Measurements from ENCODE around the gene SGO2.

DNA sequence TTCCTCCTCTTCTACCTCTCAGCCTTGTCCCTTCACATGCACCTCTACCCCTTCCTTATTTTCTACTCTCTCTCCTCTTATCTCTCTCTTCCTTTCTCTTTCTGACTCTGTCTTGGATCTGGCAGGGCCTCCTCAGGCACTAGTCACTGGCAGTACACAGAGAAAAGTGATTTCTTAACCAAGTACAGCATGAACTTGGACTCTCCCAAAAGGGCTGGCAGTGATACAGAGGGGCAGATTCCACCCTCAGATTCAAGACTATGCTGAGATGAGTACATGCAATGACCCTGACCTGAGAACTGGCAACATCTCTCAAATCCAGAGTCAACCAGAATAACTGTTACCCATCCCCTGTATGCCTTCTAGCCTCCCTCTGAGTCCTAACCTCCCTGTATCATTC is 64.1 kb downstream of the SGO2 start:
- TF ChIP-seq, protein P1, sequence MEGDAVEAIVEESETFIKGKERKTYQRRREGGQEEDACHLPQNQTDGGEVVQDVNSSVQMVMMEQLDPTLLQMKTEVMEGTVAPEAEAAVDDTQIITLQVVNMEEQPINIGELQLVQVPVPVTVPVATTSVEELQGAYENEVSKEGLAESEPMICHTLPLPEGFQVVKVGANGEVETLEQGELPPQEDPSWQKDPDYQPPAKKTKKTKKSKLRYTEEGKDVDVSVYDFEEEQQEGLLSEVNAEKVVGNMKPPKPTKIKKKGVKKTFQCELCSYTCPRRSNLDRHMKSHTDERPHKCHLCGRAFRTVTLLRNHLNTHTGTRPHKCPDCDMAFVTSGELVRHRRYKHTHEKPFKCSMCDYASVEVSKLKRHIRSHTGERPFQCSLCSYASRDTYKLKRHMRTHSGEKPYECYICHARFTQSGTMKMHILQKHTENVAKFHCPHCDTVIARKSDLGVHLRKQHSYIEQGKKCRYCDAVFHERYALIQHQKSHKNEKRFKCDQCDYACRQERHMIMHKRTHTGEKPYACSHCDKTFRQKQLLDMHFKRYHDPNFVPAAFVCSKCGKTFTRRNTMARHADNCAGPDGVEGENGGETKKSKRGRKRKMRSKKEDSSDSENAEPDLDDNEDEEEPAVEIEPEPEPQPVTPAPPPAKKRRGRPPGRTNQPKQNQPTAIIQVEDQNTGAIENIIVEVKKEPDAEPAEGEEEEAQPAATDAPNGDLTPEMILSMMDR (IDR thresholded peaks at IDR 0.05): no peak
- no peak for TF ChIP-seq POLR2A (IDR thresholded peaks at IDR 0.05)
